Kidney epithelial cell (primary cell): ENCODE measurements around the gene DCC. TPM values are rescaled to one million over a fixed set of nuclear protein-coding genes. Genes with fewer than 3 reads are reported as not detected.

ENCODE experiments used
- DNase-seq: peaks from one replicate; pipeline ENCODE4 v3.0.0-alpha.2; 2010; ENCODE audit warnings: low read depth
- H3K27me3 ChIP-seq: 2 replicates; pipeline ENCODE4 v1.6.0; 2011; ENCODE audit warnings: low read length; ENCODE audit not compliant: control insufficient read depth, insufficient read depth
- H3K36me3 ChIP-seq: 2 replicates; pipeline ENCODE4 v1.5.1; 2011; ENCODE audit warnings: low read length; ENCODE audit not compliant: control insufficient read depth, insufficient read depth
- H3K4me3 ChIP-seq: 2 replicates; pipeline ENCODE4 v1.5.1; 2011; ENCODE audit warnings: low read depth, mild to moderate bottlenecking, control low read depth, low read length
- total RNA-seq: library from RNA; depleted of rRNA; stranded (reverse); fragments of >200 nt; gene quantifications from 2 replicates; pipeline ENCODE4 v1.2.3, GENCODE V29; 2015
- TF ChIP-seq, protein P1 (sequence below): IDR thresholded peaks from 2 replicates; pipeline ENCODE4 v1.5.1; 2011; ENCODE audit warnings: mild to moderate bottlenecking, moderate library complexity, low read length, control low read depth, inconsistent platforms; ENCODE audit not compliant: insufficient read depth, poor library complexity, severe bottlenecking

The DCC gene
- total RNA-seq, 1 donor from 2014 or later = 0.04 TPM

DNA sequence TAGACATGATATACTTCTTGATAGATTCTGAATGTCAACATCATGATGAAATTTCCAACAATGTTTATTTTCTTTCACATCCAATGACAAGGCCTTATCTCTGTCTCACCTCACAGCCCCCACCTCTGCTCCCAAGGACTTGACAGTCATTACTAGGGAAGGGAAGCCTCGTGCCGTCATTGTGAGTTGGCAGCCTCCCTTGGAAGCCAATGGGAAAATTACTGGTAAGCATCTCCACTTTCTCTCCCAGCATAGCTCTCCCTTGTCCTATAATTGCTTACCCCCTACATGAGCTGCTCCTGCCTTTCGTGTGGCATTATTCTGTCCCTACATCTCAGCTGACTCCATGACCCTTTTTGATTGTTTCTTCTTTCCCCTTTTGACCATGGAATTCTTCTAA lies 1062.7 kb downstream of the DCC start:
- Histone ChIP-seq H3K4me3 (no peak overlapping the region), H3K27me3 (no peaks in the 10 kb centered on the region), H3K36me3 (no peaks in the 10 kb centered on the region)
- TF ChIP-seq, protein P1, sequence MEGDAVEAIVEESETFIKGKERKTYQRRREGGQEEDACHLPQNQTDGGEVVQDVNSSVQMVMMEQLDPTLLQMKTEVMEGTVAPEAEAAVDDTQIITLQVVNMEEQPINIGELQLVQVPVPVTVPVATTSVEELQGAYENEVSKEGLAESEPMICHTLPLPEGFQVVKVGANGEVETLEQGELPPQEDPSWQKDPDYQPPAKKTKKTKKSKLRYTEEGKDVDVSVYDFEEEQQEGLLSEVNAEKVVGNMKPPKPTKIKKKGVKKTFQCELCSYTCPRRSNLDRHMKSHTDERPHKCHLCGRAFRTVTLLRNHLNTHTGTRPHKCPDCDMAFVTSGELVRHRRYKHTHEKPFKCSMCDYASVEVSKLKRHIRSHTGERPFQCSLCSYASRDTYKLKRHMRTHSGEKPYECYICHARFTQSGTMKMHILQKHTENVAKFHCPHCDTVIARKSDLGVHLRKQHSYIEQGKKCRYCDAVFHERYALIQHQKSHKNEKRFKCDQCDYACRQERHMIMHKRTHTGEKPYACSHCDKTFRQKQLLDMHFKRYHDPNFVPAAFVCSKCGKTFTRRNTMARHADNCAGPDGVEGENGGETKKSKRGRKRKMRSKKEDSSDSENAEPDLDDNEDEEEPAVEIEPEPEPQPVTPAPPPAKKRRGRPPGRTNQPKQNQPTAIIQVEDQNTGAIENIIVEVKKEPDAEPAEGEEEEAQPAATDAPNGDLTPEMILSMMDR = no peak
- DNase-seq = no peak

- H3K4me3 ChIP-seq = no peak overlapping the region
- H3K36me3 ChIP-seq = no peaks in the 10 kb centered on the region
- DNase-seq = no peak
- TF ChIP-seq, protein P1 = no peak
- no peaks in the 10 kb centered on the region for H3K27me3 ChIP-seq
These were observed 1068.3 kb downstream of the DCC start for GRCh38 chr18:53408271-53408670.

- no peaks in the 10 kb centered on the region for H3K27me3 ChIP-seq
- TF ChIP-seq, protein P1 = no peak
- no peak overlapping the region for H3K4me3 ChIP-seq
- no peaks in the 10 kb centered on the region for H3K36me3 ChIP-seq
- no peak for DNase-seq
These were observed 1071.5 kb downstream of the DCC start for GRCh38 chr18:53411511-53411910.

- Histone ChIP-seq H3K27me3 (no peaks in the 10 kb centered on the region), H3K4me3 (no peak overlapping the region), H3K36me3 (no peaks in the 10 kb centered on the region)
- DNase-seq = peak; percentile 1
- TF ChIP-seq, protein P1 = no peak
These were observed 1077.0 kb downstream of the DCC start for GRCh38 chr18:53417003-53417402.

- no peak for DNase-seq
- Histone ChIP-seq H3K4me3 (no peak overlapping the region), H3K27me3 (no peaks in the 10 kb centered on the region), H3K36me3 (no peaks in the 10 kb centered on the region)
- TF ChIP-seq, protein P1 = no peak
These were observed 1081.9 kb downstream of the DCC start for GRCh38 chr18:53421869-53422268.

GRCh38 chr18:53422896-53423295 lies 1082.9 kb downstream of the DCC start:
- H3K36me3 ChIP-seq = no peaks in the 10 kb centered on the region
- no peaks in the 10 kb centered on the region for H3K27me3 ChIP-seq
- TF ChIP-seq, protein P1 = no peak

More at GRCh38 chr18:53422896-53423295, 1082.9 kb downstream of the DCC start:
- H3K4me3 ChIP-seq = no peak overlapping the region
- DNase-seq = no peak
